OCI-LY7 (cell line): ENCODE results near the gene TBC1D28. TPM values are rescaled to one million over a fixed set of nuclear protein-coding genes. Genes with fewer than 3 reads are reported as not detected.
"Not testable (repeated sequence)": the region's sequence is repeated elsewhere in the genome, so short reads cannot be mapped to it uniquely, and the experiment has no call there.

ENCODE experiments used
- BruUV-seq: library from RNA; stranded (reverse); fragments of 400-500 nt; replicated peaks from 2 replicates; lab custom pipeline; 2021; lab: Mats Ljungman, UMichigan
- CTCF ChIA-PET: fragments of 300-600 bp; sonication (Branson Sonifier 250); formaldehyde crosslinking; loops from one replicate; lab custom pipeline; 2022; ENCODE audit warnings: antibody characterized with exemption; ENCODE audit not compliant: unreplicated experiment; lab: Charles Lee
- POLR2A ChIA-PET: fragments of 300-600 bp; sonication (Branson Sonifier 250); formaldehyde crosslinking; loops from one replicate; lab custom pipeline; 2022; ENCODE audit warnings: antibody characterized with exemption; lab: Charles Lee
- DNase-seq: peaks from one replicate; pipeline ENCODE4 v3.0.0-alpha.2; 2015; ENCODE audit warnings: low spot score
- H2AFZ ChIP-seq: fragments of 200-600 bp; sonication (generic), shearing (Covaris generic); 2 replicates; pipeline ENCODE4 v1.6.1; 2014; ENCODE audit warnings: mild to moderate bottlenecking, antibody characterized with exemption, low read length, moderate library complexity
- H3K27ac ChIP-seq: fragments of 200-600 bp; sonication (generic); 2 replicates; pipeline ENCODE4 v1.5.1; 2014; ENCODE audit warnings: mixed run types, low read depth, mild to moderate bottlenecking, moderate library complexity, low read length, inconsistent platforms; ENCODE audit not compliant: poor library complexity, severe bottlenecking
- H3K36me3 ChIP-seq: fragments of 200-600 bp; sonication (generic); 2 replicates; pipeline ENCODE4 v1.6.1; 2014; ENCODE audit warnings: mild to moderate bottlenecking, antibody characterized with exemption, low read length, moderate library complexity, mixed read lengths; ENCODE audit not compliant: insufficient read depth
- H3K4me1 ChIP-seq: fragments of 200-600 bp; sonication (generic); 2 replicates; pipeline ENCODE4 v1.5.1; 2014; ENCODE audit warnings: mild to moderate bottlenecking, low read length; ENCODE audit not compliant: insufficient read depth, poor library complexity, severe bottlenecking
- H3K4me2 ChIP-seq: fragments of 200-600 bp; sonication (generic); 2 replicates; pipeline ENCODE4 v1.6.1; 2014; ENCODE audit warnings: mild to moderate bottlenecking, low read length
- H3K4me3 ChIP-seq: fragments of 200-600 bp; sonication (generic); 2 replicates; pipeline ENCODE4 v1.5.1; 2014; ENCODE audit warnings: mild to moderate bottlenecking, low read depth, low read length; ENCODE audit not compliant: poor library complexity, severe bottlenecking
- H3K79me2 ChIP-seq: fragments of 200-600 bp; sonication (generic); 2 replicates; pipeline ENCODE4 v1.6.1; 2016; ENCODE audit warnings: low read depth, mild to moderate bottlenecking, low read length, moderate library complexity, mixed read lengths; ENCODE audit not compliant: insufficient read depth
- H3K9me2 ChIP-seq: fragments of 200-600 bp; sonication (generic); 2 replicates; pipeline ENCODE4 v1.6.1; 2016; ENCODE audit warnings: mild to moderate bottlenecking, low read length, mixed read lengths; ENCODE audit not compliant: insufficient read depth
- H3K9me3 ChIP-seq: fragments of 200-600 bp; sonication (generic); 2 replicates; pipeline ENCODE4 v1.6.1; 2014; ENCODE audit warnings: mild to moderate bottlenecking, mixed run types, low read length, mixed read lengths
- H4K20me1 ChIP-seq: fragments of 200-600 bp; sonication (generic); 2 replicates; pipeline ENCODE4 v1.6.1; 2014; ENCODE audit warnings: mild to moderate bottlenecking, antibody characterized with exemption, low read length, moderate library complexity, mixed read lengths; ENCODE audit not compliant: insufficient read depth
- CTCF ChIP-seq: fragments of 200-600 bp; sonication (generic); conservative IDR thresholded peaks from 2 replicates; pipeline ENCODE4 v1.5.1; 2014; ENCODE audit warnings: mild to moderate bottlenecking, antibody characterized with exemption, low read length, moderate library complexity, mixed read lengths
- intact Hi-C: fragments of 100-400 bp; cut with micrococcal nuclease; formaldehyde crosslinking; loops from one replicate; pipeline ENCODE4 v1.10.0; 2022; ENCODE audit not compliant: unreplicated experiment
- total RNA-seq, 2 experiments: library from RNA; depleted of rRNA in 1 of 2; stranded (reverse); fragments of >200 nt in 1 of 2; shearing (Covaris generic) in 1 of 2; gene quantifications; 2 replicates each; pipeline ENCODE4 v1.2.3, GENCODE V29; 2014 to 2022

The TBC1D28 gene
- total RNA-seq, 2 experiments from 2014 or later, result not detected

DNA sequence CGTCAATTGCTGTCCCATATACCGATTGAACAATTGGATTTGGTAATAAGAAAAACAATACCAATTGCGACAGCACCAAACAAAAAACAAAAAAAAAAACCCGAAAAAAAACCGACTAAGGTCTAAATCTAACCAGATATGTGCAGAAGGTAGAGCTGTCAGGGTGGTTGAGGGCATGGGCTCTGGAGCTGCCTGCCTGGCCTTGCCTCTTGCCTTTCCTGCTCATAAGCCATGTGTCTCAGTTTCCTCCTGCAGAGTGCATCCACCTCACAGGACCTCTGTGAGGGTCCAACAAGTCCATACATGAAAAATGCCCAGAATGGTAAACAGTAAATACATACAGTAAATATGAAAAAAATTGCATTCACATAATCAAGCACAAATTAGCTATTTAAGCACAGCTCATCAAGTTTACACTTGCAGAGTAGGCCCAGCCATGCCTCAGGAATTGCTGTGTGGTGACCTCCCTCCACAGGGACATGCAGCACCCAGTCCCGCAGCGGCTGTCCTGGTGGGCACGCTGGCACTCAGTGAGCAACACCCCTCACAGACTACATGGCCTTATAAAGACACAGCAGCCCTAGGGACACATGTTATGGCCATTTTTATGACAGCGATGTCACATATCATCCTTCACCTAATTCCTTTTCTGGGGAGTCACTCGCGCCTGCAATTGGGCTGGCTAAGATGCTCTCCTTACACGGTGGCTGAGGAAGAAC lies 17.9 kb downstream of the TBC1D28 start:
- no TSS peak for BruUV-seq
- peaks cover 7% of the 10 kb centered on the region for H3K4me1 ChIP-seq
- H4K20me1 ChIP-seq, result no peaks in the 10 kb centered on the region
- H3K4me2 ChIP-seq, result peak overlapping the region; percentile 44
- no peaks in the 10 kb centered on the region for H3K9me3 ChIP-seq
- peak overlapping the region; percentile 47 for H3K4me3 ChIP-seq
- ChIA-PET POLR2A (interaction anchor here (0.6 to 0.7 kb wide), 4 partner anchors 305 to 1023 kb away, joined by 3 to 4 read pairs (median 3); partner anchors contain the start of gene MAPK7), CTCF (no interaction called here)
- intact Hi-C loops, result no loop called here
- TF ChIP-seq CTCF, result no peak
- DNase-seq, result peak; percentile 2
- H2AFZ ChIP-seq, result peak overlapping the region; percentile 88
- H3K27ac ChIP-seq, result no peak overlapping the region
- no peaks in the 10 kb centered on the region for H3K79me2 ChIP-seq
- H3K9me2 ChIP-seq, result no peaks in the 10 kb centered on the region
- H3K36me3 ChIP-seq, result no peaks in the 10 kb centered on the region

- Histone ChIP-seq H2AFZ (peak overlapping the region; percentile 88), H3K4me2 (peak overlapping the region; percentile 44), H3K4me3 (peak overlapping the region; percentile 47)
- BruUV-seq, H3K27ac ChIP-seq, H3K79me2 ChIP-seq, H3K9me2 ChIP-seq, intact Hi-C loops, H4K20me1 ChIP-seq, H3K4me1 ChIP-seq, H3K9me3 ChIP-seq, H3K36me3 ChIP-seq: not testable (repeated sequence)
- ChIA-PET CTCF (interaction anchor here (0.6 kb wide), 1 partner anchor 158 kb away, joined by 3 read pairs; no protein-coding TSS in a partner anchor), POLR2A (interaction anchor here (0.7 kb wide), 2 partner anchors 305 to 1024 kb away, joined by 3 to 4 read pairs; no protein-coding TSS in a partner anchor)
- peak; percentile 87 for DNase-seq
- TF ChIP-seq CTCF, result peak; percentile 95
These were observed 18.6 kb downstream of the TBC1D28 start for GRCh38 chr17:18625509-18626104.

DNA sequence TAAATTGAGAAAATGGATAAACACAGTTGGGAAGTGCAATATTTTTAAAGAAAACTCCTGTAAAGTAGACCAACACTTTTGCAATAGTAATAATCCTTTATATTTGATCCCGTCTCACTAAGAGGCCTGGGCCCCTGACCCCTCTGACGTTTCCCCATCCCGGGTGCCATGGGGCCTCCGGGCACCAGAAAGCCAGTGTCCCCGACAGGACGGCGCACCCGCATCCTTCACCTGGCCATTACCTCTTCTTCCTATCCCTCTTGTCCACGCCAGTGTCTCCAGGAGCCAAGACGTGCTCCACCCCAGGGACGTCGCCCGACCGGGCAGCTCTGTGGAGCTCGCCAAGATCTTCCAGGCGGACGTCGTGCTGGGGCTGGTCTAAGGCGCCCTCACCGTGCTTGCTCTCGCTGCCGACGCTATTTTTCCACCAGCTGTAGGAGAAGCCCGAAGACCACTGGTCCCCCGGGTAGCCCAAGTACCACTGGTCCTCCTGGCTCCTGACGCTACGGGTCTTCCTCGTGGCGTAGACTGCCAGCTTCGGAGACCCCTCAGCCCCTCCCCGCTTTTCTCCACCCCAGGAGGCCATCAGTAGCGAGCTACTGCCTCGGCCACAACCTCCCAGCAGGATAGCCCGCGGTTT lies 19.2 kb downstream of the TBC1D28 start:
- BruUV-seq, H3K9me3 ChIP-seq, H3K27ac ChIP-seq, intact Hi-C loops, H4K20me1 ChIP-seq, DNase-seq, H3K4me3 ChIP-seq, H3K9me2 ChIP-seq, H3K79me2 ChIP-seq, H3K36me3 ChIP-seq, H3K4me1 ChIP-seq, H3K4me2 ChIP-seq, POLR2A ChIA-PET, H2AFZ ChIP-seq: not testable (repeated sequence)
- CTCF ChIA-PET, result interaction anchor here (0.6 kb wide), 1 partner anchor 158 kb away, joined by 3 read pairs; no protein-coding TSS in a partner anchor

DNA sequence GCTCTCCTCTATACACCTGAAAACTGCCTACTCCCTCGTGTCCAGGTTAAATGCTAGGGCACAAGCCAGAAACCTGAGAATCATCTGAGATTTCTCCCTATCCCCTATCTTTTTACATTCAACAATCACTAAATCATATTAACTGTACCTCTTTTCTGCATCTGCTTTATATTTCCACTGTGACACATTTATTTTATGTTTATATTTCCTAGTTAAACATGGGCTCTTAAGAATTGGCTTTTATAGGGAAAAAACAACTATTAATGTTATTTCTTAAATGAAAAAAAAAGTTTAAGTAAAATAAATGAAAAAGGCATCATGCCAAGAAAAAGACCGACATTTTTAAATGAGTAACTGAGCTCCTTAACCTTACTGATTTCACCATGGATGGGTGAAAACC lies 26.6 kb downstream of the TBC1D28 start:
- H3K4me2 ChIP-seq, H3K4me1 ChIP-seq, H3K9me3 ChIP-seq, H3K4me3 ChIP-seq, POLR2A ChIA-PET, H3K27ac ChIP-seq, H3K79me2 ChIP-seq, intact Hi-C loops, DNase-seq, H3K9me2 ChIP-seq, H3K36me3 ChIP-seq, H2AFZ ChIP-seq, BruUV-seq, H4K20me1 ChIP-seq, CTCF ChIA-PET: not testable (repeated sequence)

DNA sequence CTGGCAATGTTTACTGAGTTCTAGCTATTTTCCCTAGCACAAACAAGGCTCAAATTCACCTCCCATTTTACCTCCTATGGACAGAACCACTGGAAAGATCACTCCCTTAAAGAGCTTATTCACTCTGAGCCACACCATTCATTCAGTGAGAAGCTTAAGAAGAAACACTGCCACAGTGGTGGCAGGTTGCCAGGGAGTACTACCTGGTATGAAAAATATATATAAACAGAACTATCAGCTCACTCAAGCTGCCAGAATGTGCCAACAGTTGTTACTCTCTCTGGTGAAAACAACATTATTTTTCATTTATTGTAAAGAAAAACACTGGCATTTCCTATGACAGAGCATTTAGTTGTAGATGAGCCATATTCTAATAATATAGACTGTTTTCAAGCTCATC lies 31.2 kb downstream of the TBC1D28 start:
- H3K9me2 ChIP-seq, H3K36me3 ChIP-seq, DNase-seq, H2AFZ ChIP-seq, H3K27ac ChIP-seq, H3K79me2 ChIP-seq, H3K4me2 ChIP-seq, intact Hi-C loops, H4K20me1 ChIP-seq, CTCF ChIA-PET, H3K9me3 ChIP-seq, H3K4me1 ChIP-seq, POLR2A ChIA-PET, BruUV-seq, H3K4me3 ChIP-seq: not testable (repeated sequence)
